DOHH2 (cell line): ENCODE measurements around the gene ITGB8.

Experiments
- CTCF ChIP-seq: fragments of 200-600 bp; sonication (generic); IDR thresholded peaks from one replicate; pipeline ENCODE4 v1.5.1; 2014; ENCODE audit warnings: antibody characterized with exemption, mild to moderate bottlenecking, low read depth, low read length; ENCODE audit not compliant: poor library complexity, severe bottlenecking
- EZH2phosphoT487 ChIP-seq: fragments of 200-600 bp; sonication (generic); IDR thresholded peaks from 2 replicates; pipeline ENCODE4 v1.6.1; 2017; ENCODE audit warnings: borderline replicate concordance, mild to moderate bottlenecking, antibody characterized with exemption, low read length, moderate library complexity, mixed read lengths

DNA sequence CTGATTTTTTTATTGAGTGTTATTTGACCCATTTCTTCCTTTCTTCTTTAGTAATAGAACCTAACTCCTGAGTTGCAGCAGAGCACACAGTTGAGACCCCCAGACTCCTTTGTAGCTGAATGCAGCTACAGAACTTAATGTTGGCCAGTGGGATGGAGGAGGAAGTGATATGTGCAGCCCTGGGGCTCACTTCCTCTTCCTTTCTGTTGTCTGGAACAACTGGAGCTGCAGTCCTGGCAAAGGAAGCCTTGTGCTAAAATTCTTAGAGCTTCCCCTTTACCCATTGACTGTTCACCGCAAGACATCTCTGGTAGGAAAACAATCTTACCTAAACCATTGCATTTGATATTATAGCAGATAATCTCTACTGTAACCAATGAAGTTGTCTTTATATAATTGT is 86.6 kb downstream of the ITGB8 start:
- TF ChIP-seq CTCF, result no peak
- no peak for TF ChIP-seq EZH2phosphoT487
